ENCODE results near the gene LCNL1. TPM values are rescaled to one million over a fixed set of nuclear protein-coding genes. Genes with fewer than 3 reads are reported as not detected.

Gene LCNL1
- total and polyA plus RNA-seq, 2 donors (not counting 1 experiment from before 2014, with no cell fraction given) = not detected

- H3K9me3 Mint-ChIP-seq (ENCODE audit: insufficient read depth) = no peaks in the 10 kb centered on the region
- Histone ChIP-seq H2AFZ (ENCODE audit: insufficient read depth, low read depth, low read length, poor library complexity, severe bottlenecking) (no peak overlapping the region), H3K9ac (ENCODE audit: low read length) (no peak overlapping the region), H3K27me3 (replicated peaks in 1 of 4; ENCODE audit: control extremely low read depth in 1 of 4, control insufficient read depth in 3 of 4, insufficient read depth in 4 of 4, low read length in 3 of 4) (no peaks in the 10 kb centered on the region), H3K4me3 (ENCODE audit: control extremely low read depth in 1 of 5, extremely low read depth in 1 of 5, insufficient read depth in 1 of 5, low read depth in 2 of 5, low read length in 4 of 5) (no peak overlapping the region), H3K9me3 (ENCODE audit: control extremely low read depth in 1 of 3, control insufficient read depth in 2 of 3, insufficient read depth in 1 of 3, low read length in 2 of 3) (no peaks in the 10 kb centered on the region), H3K27ac (ENCODE audit: low read length in 2 of 2) (no peak overlapping the region), H3K36me3 (replicated peaks in 1 of 2; ENCODE audit: control extremely low read depth in 1 of 2, control insufficient read depth in 1 of 2, extremely low read depth in 1 of 2, insufficient read depth in 2 of 2, low read length in 1 of 2) (peaks cover 0 to 17% of the 10 kb centered on the region in 2 experiments), H3K79me2 (ENCODE audit: control insufficient read depth, insufficient read depth, low read length) (peaks cover 22% of the 10 kb centered on the region), H3K4me2 (replicated peaks; ENCODE audit: low read depth, low read length, poor library complexity, severe bottlenecking) (no peak overlapping the region), H4K20me1 (ENCODE audit: control insufficient read depth, insufficient read depth, low read length, poor library complexity, severe bottlenecking) (peaks cover 27% of the 10 kb centered on the region), H3K4me1 (ENCODE audit: control insufficient read depth in 2 of 2, insufficient read depth in 2 of 2, low read length in 2 of 2) (peaks cover 16 to 30% of the 10 kb centered on the region in 2 donors)
- TF ChIP-seq CTCF (IDR thresholded peaks at IDR 0.05) (no peak), EZH2 (IDR thresholded peaks at IDR 0.05; ENCODE audit: borderline replicate concordance, insufficient read depth, low read depth, low read length, poor library complexity, severe bottlenecking) (no peak)
- no peaks in the 10 kb centered on the region for H3K27me3 Mint-ChIP-seq
- intact Hi-C loops (cut with micrococcal nuclease) = no loop called here
- peaks cover 14% of the 10 kb centered on the region for H3K4me1 Mint-ChIP-seq
- ATAC-seq (ENCODE audit: low read depth) (no peak), DNase-seq (no peak)
- WGBS (ENCODE audit: insufficient coverage) = 91% methylated on average over 23 of the region's 27 CpGs
- H3K27ac Mint-ChIP-seq = no peak overlapping the region
- no peak overlapping the region for H3K4me3 Mint-ChIP-seq
- CTCF ChIA-PET = interaction anchor here (0.9 to 2.7 kb wide), 3 partner anchors 79 to 140 kb away, joined by 3 to 39 read pairs (median 3); no protein-coding TSS in a partner anchor
- POLR2A ChIA-PET = interaction anchor here (0.6 kb wide), 1 partner anchor 19 kb away, joined by 5 read pairs; no protein-coding TSS in a partner anchor
Observed at GRCh38 chr9:136946228-136947027, 36.4 kb upstream of the LCNL1 start.
